Measurements from ENCODE around the gene PARVA. TPM values are rescaled to one million over a fixed set of nuclear protein-coding genes. Genes with fewer than 3 reads are reported as not detected.

Gene PARVA
- total and polyA plus RNA-seq, 2 of the 4 experiments (the other 2 are of a cell fraction) = 65.2 to 80.2 TPM

DNA sequence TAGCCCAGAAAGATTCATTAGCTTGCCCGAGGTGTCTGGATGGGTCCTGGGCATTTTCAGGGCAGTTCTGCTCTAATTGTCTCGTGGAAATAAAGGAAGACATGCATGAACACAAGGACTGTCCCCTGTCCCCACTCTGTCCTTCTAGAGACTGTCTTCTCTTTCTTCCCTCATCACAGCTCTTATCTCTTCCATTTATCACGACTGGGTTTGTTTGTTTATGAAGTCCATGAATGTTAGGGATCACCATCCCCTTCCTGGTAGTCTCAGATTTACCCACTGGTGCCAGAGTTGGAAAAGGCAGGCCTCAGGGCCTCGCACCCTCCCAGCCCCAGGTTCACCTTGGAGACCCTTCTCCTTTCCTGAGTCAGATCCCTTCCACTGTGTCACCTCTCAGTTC is 134.8 kb downstream of the PARVA start:
- TF ChIP-seq POLR2A (IDR thresholded peaks at IDR 0.05; ENCODE audit: low read depth, low read length) (no peak), MXI1 (IDR thresholded peaks at IDR 0.05; ENCODE audit: borderline replicate concordance, low read depth, low read length) (no peak), RAD21 (IDR thresholded peaks at IDR 0.05; ENCODE audit: low read length) (no peak), BHLHE40 (IDR thresholded peaks at IDR 0.05; ENCODE audit: low read depth, low read length) (no peak), SMC3 (IDR thresholded peaks at IDR 0.05; ENCODE audit: low read depth, low read length) (no peak), MAFK (IDR thresholded peaks at IDR 0.05; ENCODE audit: low read depth, low read length) (no peak), CHD1 (IDR thresholded peaks at IDR 0.05; ENCODE audit: low read depth, low read length) (no peak)
- TF ChIP-seq, protein P1, sequence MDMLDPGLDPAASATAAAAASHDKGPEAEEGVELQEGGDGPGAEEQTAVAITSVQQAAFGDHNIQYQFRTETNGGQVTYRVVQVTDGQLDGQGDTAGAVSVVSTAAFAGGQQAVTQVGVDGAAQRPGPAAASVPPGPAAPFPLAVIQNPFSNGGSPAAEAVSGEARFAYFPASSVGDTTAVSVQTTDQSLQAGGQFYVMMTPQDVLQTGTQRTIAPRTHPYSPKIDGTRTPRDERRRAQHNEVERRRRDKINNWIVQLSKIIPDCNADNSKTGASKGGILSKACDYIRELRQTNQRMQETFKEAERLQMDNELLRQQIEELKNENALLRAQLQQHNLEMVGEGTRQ (IDR thresholded peaks at IDR 0.05; ENCODE audit: low read depth, low read length) = no peak
- TF ChIP-seq, protein P2, sequence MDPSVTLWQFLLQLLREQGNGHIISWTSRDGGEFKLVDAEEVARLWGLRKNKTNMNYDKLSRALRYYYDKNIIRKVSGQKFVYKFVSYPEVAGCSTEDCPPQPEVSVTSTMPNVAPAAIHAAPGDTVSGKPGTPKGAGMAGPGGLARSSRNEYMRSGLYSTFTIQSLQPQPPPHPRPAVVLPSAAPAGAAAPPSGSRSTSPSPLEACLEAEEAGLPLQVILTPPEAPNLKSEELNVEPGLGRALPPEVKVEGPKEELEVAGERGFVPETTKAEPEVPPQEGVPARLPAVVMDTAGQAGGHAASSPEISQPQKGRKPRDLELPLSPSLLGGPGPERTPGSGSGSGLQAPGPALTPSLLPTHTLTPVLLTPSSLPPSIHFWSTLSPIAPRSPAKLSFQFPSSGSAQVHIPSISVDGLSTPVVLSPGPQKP (IDR thresholded peaks at IDR 0.05; ENCODE audit: borderline replicate concordance, low read depth, low read length) = no peak
- no peak overlapping the region for H3K4ac ChIP-seq (ENCODE audit: low read depth, low read length)
- POLR2A ChIA-PET (ENCODE audit: unreplicated experiment) = no interaction called here
- no peak overlapping the region for H2BK15ac ChIP-seq (ENCODE audit: low read depth, low read length)
- no peaks in the 10 kb centered on the region for H3K9me3 ChIP-seq (ENCODE audit: control insufficient read depth, insufficient read depth, low read length)
- no peak overlapping the region for H3K18ac ChIP-seq (ENCODE audit: low read depth, low read length)
- H4K8ac ChIP-seq (ENCODE audit: low read depth in 2 of 2, low read length in 2 of 2) = no peak overlapping the region
- no peak overlapping the region for H3K56ac ChIP-seq (ENCODE audit: extremely low read depth, insufficient read depth, low read length)
- no peak overlapping the region for H2AK5ac ChIP-seq (ENCODE audit: low read depth, low read length)
- H3K4me3 ChIP-seq (ENCODE audit: insufficient read depth, low read depth, low read length) = no peak overlapping the region
- H3K14ac ChIP-seq (replicated peaks; ENCODE audit: low read depth, low read length) = no peak overlapping the region
- CTCF ChIA-PET = interaction anchor here (1.1 kb wide), 1 partner anchor 8 kb away, joined by 3 read pairs; no protein-coding TSS in a partner anchor
- H4K20me1 ChIP-seq (ENCODE audit: insufficient read depth, low read length) = no peaks in the 10 kb centered on the region
- no peaks in the 10 kb centered on the region for H3K27me3 ChIP-seq (ENCODE audit: control insufficient read depth, insufficient read depth, low read length)
- ATAC-seq (ENCODE audit: low read depth) (no peak), DNase-seq (no peak)
- no peak overlapping the region for H2BK5ac ChIP-seq (ENCODE audit: low read depth, low read length, poor library complexity, severe bottlenecking)
- in situ Hi-C loops (cut with MboI; ENCODE audit: low sequenced_read_pairs) (no loop called here), dilution Hi-C loops (cut with HindIII; ENCODE audit: low sequenced_read_pairs, unreplicated experiment) (no loop called here), intact Hi-C loops (cut with micrococcal nuclease) (no loop called here)
- H3K9ac ChIP-seq (ENCODE audit: low read depth, low read length) = no peak overlapping the region
- peaks cover 48% of the 10 kb centered on the region for H3K36me3 ChIP-seq (ENCODE audit: control insufficient read depth, insufficient read depth, low read length)
- no peak overlapping the region for H3K4me2 ChIP-seq (ENCODE audit: low read depth, low read length)
- WGBS, 2 experiments (ENCODE audit: extremely low coverage in 2 of 2, insufficient read length in 1 of 2) = 83% methylated on average over 1 of the region's 4 CpGs; no CpG with 5 or more reads in 1 of the 2 experiments
- no peak overlapping the region for H2AK9ac ChIP-seq (replicated peaks; ENCODE audit: low read depth, low read length, poor library complexity)
- no peak overlapping the region for H4K91ac ChIP-seq (ENCODE audit: insufficient read depth, low read depth, low read length)
- BruUV-seq (replicated peaks) = no TSS peak
- H4K5ac ChIP-seq (ENCODE audit: low read depth, low read length) = no peak overlapping the region
- no peak overlapping the region for H3K27ac ChIP-seq (ENCODE audit: insufficient read depth, low read length)
- no peak overlapping the region for H3K23ac ChIP-seq (ENCODE audit: low read depth, low read length)
- H3K4me1 ChIP-seq (ENCODE audit: control insufficient read depth, insufficient read depth, low read length) = peaks cover 9% of the 10 kb centered on the region
- H2BK20ac ChIP-seq (ENCODE audit: low read depth, low read length) = no peak overlapping the region
- H3K79me1 ChIP-seq (ENCODE audit: low read depth in 1 of 2, low read length in 2 of 2) = peaks cover 3 to 17% of the 10 kb centered on the region in 2 experiments
- H3K9me1 ChIP-seq (ENCODE audit: insufficient read depth, low read length) = peaks cover 11% of the 10 kb centered on the region
- no peak overlapping the region for H2BK120ac ChIP-seq (ENCODE audit: low read depth, low read length)
- no peak overlapping the region for H2AFZ ChIP-seq (replicated peaks; ENCODE audit: low read length, poor library complexity)
